Left ventricle myocardium inferior (tissue), 1 donor: ENCODE data around the gene C5. TPM values are rescaled to one million over a fixed set of nuclear protein-coding genes. Genes with fewer than 3 reads are reported as not detected.

Experiments
- DNase-seq: peaks from one replicate; pipeline ENCODE4 v3.0.0-alpha.2; 2020
- H3K27ac ChIP-seq: fragments of 200-600 bp; replicated peaks from 2 replicates; pipeline ENCODE4 v1.8.0; 2021
- H3K27me3 ChIP-seq: fragments of 200-600 bp; 2 replicates; pipeline ENCODE4 v1.8.0; 2021; ENCODE audit warnings: low read depth
- H3K36me3 ChIP-seq: fragments of 200-600 bp; 2 replicates; pipeline ENCODE4 v1.8.0; 2021
- H3K4me1 ChIP-seq: fragments of 200-600 bp; 2 replicates; pipeline ENCODE4 v1.8.0; 2021
- H3K4me3 ChIP-seq: fragments of 200-600 bp; 2 replicates; pipeline ENCODE4 v1.8.0; 2021; ENCODE audit warnings: mild to moderate bottlenecking, moderate library complexity
- H3K9me3 ChIP-seq: fragments of 200-600 bp; replicated peaks from 2 replicates; pipeline ENCODE4 v1.8.0; 2021
- CTCF ChIP-seq: fragments of 200-600 bp; IDR thresholded peaks from 2 replicates; pipeline ENCODE4 v1.8.0; 2021; ENCODE audit warnings: antibody characterized with exemption, mild to moderate bottlenecking, borderline replicate concordance
- intact Hi-C: fragments of 100-400 bp; cut with micrococcal nuclease; formaldehyde crosslinking; loops from one replicate; pipeline ENCODE4 v1.11.0; 2022
- total RNA-seq: library from RNA; stranded (reverse); fragmentation: NEBNext Ultra II Directional; extraction: Animal tissue kit (Norgen Biotek cat#: 25700); gene quantifications from one replicate; pipeline ENCODE4 v1.2.1, GENCODE V29; 2021
- donor health status: DM: no; HTN: yes; CAD: no; lungs with severe emphysema.

The C5 gene
- total RNA-seq, 1 donor from 2014 or later: 0.63 TPM

- H3K9me3 ChIP-seq: no peaks in the 10 kb centered on the region
- H3K4me1 ChIP-seq: no peaks in the 10 kb centered on the region
- H3K4me3 ChIP-seq: no peak overlapping the region
- no peaks in the 10 kb centered on the region for H3K36me3 ChIP-seq
- TF ChIP-seq CTCF: no peak
- H3K27ac ChIP-seq: peak overlapping the region; percentile 33
- intact Hi-C loops: no loop called here
- H3K27me3 ChIP-seq: no peaks in the 10 kb centered on the region
- DNase-seq: no peak
Measured at GRCh38 chr9:120989065-120989464, 61.0 kb downstream of the C5 start.

GRCh38 chr9:120985819-120986222 is 64.3 kb downstream of the C5 start:
- intact Hi-C loops: no loop called here
- DNase-seq: no peak
- Histone ChIP-seq H3K27ac (no peak overlapping the region), H3K4me1 (no peaks in the 10 kb centered on the region), H3K9me3 (no peaks in the 10 kb centered on the region), H3K4me3 (no peak overlapping the region), H3K36me3 (no peaks in the 10 kb centered on the region), H3K27me3 (no peaks in the 10 kb centered on the region)
- TF ChIP-seq CTCF: peak; percentile 61

GRCh38 chr9:120983259-120983837 is 66.7 kb downstream of the C5 start:
- Histone ChIP-seq H3K4me1 (no peaks in the 10 kb centered on the region), H3K36me3 (no peaks in the 10 kb centered on the region), H3K27ac (no peak overlapping the region), H3K27me3 (no peaks in the 10 kb centered on the region), H3K9me3 (no peaks in the 10 kb centered on the region), H3K4me3 (no peak overlapping the region)
- intact Hi-C loops: no loop called here
- no peak for DNase-seq
- no peak for TF ChIP-seq CTCF

GRCh38 chr9:120982836-120983235 is 67.2 kb downstream of the C5 start:
- no peak for DNase-seq
- H3K9me3 ChIP-seq: no peaks in the 10 kb centered on the region
- H3K36me3 ChIP-seq: no peaks in the 10 kb centered on the region
- H3K4me3 ChIP-seq: no peak overlapping the region
- intact Hi-C loops: no loop called here
- H3K4me1 ChIP-seq: no peaks in the 10 kb centered on the region
- no peak for TF ChIP-seq CTCF
- no peak overlapping the region for H3K27ac ChIP-seq
- no peaks in the 10 kb centered on the region for H3K27me3 ChIP-seq

- TF ChIP-seq CTCF: no peak
- Histone ChIP-seq H3K4me3 (no peak overlapping the region), H3K36me3 (no peaks in the 10 kb centered on the region), H3K4me1 (no peaks in the 10 kb centered on the region), H3K9me3 (no peaks in the 10 kb centered on the region), H3K27me3 (no peaks in the 10 kb centered on the region), H3K27ac (no peak overlapping the region)
- DNase-seq: no peak
- intact Hi-C loops: loop anchor here (2.0 kb wide), 1 partner anchor 80 kb away; no protein-coding TSS in a partner anchor
Measured at GRCh38 chr9:120980951-120981350, 69.1 kb downstream of the C5 start.

- Histone ChIP-seq H3K36me3 (no peaks in the 10 kb centered on the region), H3K4me3 (no peak overlapping the region), H3K4me1 (no peaks in the 10 kb centered on the region), H3K9me3 (no peaks in the 10 kb centered on the region), H3K27ac (no peak overlapping the region), H3K27me3 (no peaks in the 10 kb centered on the region)
- intact Hi-C loops: loop anchor here (2.0 kb wide), 1 partner anchor 81 kb away; no protein-coding TSS in a partner anchor
- TF ChIP-seq CTCF: no peak
- DNase-seq: no peak
Measured at GRCh38 chr9:120979797-120980196, 70.3 kb downstream of the C5 start.
